Measurements from ENCODE around the gene CFAP299.

The CFAP299 gene

GRCh38 chr4:80592950-80593349, 257.4 kb downstream of the CFAP299 start:
- TF ChIP-seq CTCF (IDR thresholded peaks at IDR 0.05; ENCODE audit: low read length, missing control alignments), result no peak
- H3K4me3 ChIP-seq (replicated peaks; ENCODE audit: low read depth, low read length), result no peak overlapping the region
- DNase-seq (ENCODE audit: low read depth), result no peak

- no peak for DNase-seq (ENCODE audit: low read depth)
- no peak overlapping the region for H3K4me3 ChIP-seq (replicated peaks; ENCODE audit: low read depth, low read length)
- no peak for TF ChIP-seq CTCF (IDR thresholded peaks at IDR 0.05; ENCODE audit: low read length, missing control alignments)
Observed at GRCh38 chr4:80594701-80595100, 259.2 kb downstream of the CFAP299 start.

DNA sequence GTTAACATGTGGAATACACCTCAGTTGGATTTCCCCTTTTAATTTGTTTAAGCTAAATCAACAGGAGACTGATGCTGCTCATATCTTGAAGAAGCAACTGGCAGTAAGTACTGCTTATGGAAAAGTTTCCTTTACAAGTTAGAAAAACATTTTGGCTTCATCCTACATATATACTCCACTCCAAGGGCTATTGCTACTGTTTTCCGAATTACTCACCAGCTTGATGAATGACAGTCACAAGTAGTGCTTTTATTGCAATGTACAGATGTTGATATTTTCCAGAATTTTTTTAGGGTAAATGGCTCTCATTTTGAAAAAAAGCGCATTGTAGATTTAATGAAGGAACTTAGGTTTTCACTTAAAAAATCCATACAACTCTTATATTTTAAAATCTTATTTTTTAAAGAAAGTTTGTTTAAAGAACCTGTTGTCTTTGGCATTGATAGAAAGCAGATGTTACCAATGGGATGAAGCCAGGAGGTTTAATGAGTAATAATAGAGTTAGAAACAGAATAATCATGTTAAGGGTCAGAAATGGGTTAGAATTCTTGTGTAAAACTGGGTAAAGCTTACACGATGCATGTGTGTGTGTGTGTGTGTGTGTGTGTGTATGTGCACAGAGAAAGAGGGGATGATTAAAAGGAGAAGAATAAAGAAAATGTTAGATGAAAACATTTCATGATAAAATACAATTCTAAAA, 272.9 kb downstream of the CFAP299 start:
- H3K4me3 ChIP-seq (replicated peaks; ENCODE audit: low read depth, low read length), result no peak overlapping the region
- TF ChIP-seq CTCF (IDR thresholded peaks at IDR 0.05; ENCODE audit: low read length, missing control alignments), result no peak
- no peak for DNase-seq (ENCODE audit: low read depth)

DNA sequence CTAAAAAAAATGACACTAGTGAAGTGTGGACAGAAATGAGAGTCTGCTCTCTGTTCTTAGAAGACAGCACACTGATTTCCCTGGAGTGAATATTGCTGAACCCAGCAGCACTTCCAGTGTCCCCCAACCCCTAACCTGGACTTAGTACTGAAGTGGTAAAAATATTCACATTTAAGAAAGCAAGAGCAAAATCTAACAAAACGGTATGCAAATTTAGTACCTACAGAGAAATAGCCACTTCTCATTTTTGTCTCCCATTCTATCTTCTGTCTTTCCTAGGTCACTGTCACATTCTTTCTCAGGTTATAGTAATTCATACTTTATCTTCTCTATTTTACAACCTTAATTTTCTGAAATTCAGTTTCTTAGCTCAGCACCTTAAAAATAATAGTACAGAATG, 274.7 kb downstream of the CFAP299 start:
- H3K4me3 ChIP-seq (replicated peaks; ENCODE audit: low read depth, low read length), result no peak overlapping the region
- no peak for TF ChIP-seq CTCF (IDR thresholded peaks at IDR 0.05; ENCODE audit: low read length, missing control alignments)
- no peak for DNase-seq (ENCODE audit: low read depth)

GRCh38 chr4:80610845-80611677, 275.5 kb downstream of the CFAP299 start:
- TF ChIP-seq CTCF (IDR thresholded peaks at IDR 0.05; ENCODE audit: low read length, missing control alignments), result no peak
- peak; percentile 7 for DNase-seq (ENCODE audit: low read depth)
- H3K4me3 ChIP-seq (replicated peaks; ENCODE audit: low read depth, low read length), result no peak overlapping the region

DNA sequence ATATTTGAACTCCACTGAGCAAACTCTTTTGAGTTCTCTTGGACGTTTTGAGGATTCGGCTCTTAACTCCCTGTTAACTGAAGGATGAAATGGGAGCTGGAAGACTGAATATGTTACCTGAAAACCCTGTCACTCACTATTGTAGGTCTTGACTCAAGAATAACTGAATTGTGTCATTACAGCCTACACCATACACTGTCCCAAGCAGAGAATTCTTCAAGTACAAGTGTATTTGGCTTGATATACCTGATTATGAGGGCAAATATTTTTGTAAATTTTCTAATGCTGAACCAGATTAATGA, 276.1 kb downstream of the CFAP299 start:
- no peak overlapping the region for H3K4me3 ChIP-seq (replicated peaks; ENCODE audit: low read depth, low read length)
- no peak for DNase-seq (ENCODE audit: low read depth)
- no peak for TF ChIP-seq CTCF (IDR thresholded peaks at IDR 0.05; ENCODE audit: low read length, missing control alignments)

All from fibroblast of pulmonary artery (primary cell).